Mammary epithelial cell (primary cell): ENCODE data around the gene FAXDC2.

Source experiments
- CTCF ChIP-seq, 2 donors: IDR thresholded peaks in 1 of 2; conservative IDR thresholded peaks in 1 of 2; 2 replicates each; pipeline ENCODE4 v1.5.1; 2011 to 2012; ENCODE audit warnings: inconsistent platforms in 2 of 2, low read length in 2 of 2, mild to moderate bottlenecking in 2 of 2, control low read depth in 1 of 2, low read depth in 1 of 2; ENCODE audit not compliant: insufficient read depth in 1 of 2; ENCODE audit errors: extremely low read depth in 1 of 2
- EZH2 ChIP-seq: IDR thresholded peaks from 2 replicates; pipeline ENCODE4 v1.6.1; 2012; ENCODE audit warnings: low read length, inconsistent platforms, borderline replicate concordance

- no peak for TF ChIP-seq CTCF (conservative IDR thresholded peaks at IDR 0.05 in 1 of 2, IDR thresholded peaks at IDR 0.05 in 1 of 2; ENCODE audit: extremely low read depth in 1 of 2, insufficient read depth in 1 of 2, low read depth in 1 of 2, low read length in 2 of 2)
- TF ChIP-seq EZH2: no peak
Observed at GRCh38 chr5:154817815-154818214, 32.6 kb downstream of the FAXDC2 start.
